SK-N-SH (cell line): ENCODE results near the gene CLK2.
"Not testable (repeated sequence)": the region's sequence is repeated elsewhere in the genome, so short reads cannot be mapped to it uniquely, and the experiment has no call there.

Source experiments
- CHD2 ChIP-seq: fragments of 150-350 bp; IDR thresholded peaks from 2 replicates; pipeline ENCODE4 v1.6.1; 2018; ENCODE audit warnings: low read length; ENCODE audit not compliant: partially characterized antibody
- CTCF ChIP-seq: fragments of 200-600 bp; sonication (generic); IDR thresholded peaks from 2 replicates; pipeline ENCODE4 v1.6.1; 2017; ENCODE audit warnings: antibody characterized with exemption, mild to moderate bottlenecking, moderate library complexity
- EZH2phosphoT487 ChIP-seq: fragments of 200-600 bp; sonication (generic); IDR thresholded peaks from 2 replicates; pipeline ENCODE4 v1.6.1; 2017; ENCODE audit warnings: low read depth, mixed run types, mild to moderate bottlenecking, antibody characterized with exemption, moderate library complexity, borderline replicate concordance
- FOXM1 ChIP-seq: IDR thresholded peaks from 2 replicates; pipeline ENCODE4 v1.4.0; 2012; ENCODE audit warnings: low read depth, mild to moderate bottlenecking
- JUND ChIP-seq: IDR thresholded peaks from 2 replicates; pipeline ENCODE4 v1.4.0; 2012
- MAX ChIP-seq: IDR thresholded peaks from 2 replicates; pipeline ENCODE4 v1.4.0; 2012; ENCODE audit warnings: low read depth
- MEF2A ChIP-seq: IDR thresholded peaks from 2 replicates; pipeline ENCODE4 v1.4.0; 2012; ENCODE audit warnings: low read depth, borderline replicate concordance
- MXI1 ChIP-seq: IDR thresholded peaks from 2 replicates; pipeline ENCODE4 v1.6.1; 2012; ENCODE audit warnings: mild to moderate bottlenecking, low read depth, low read length, improper control_type of control experiment
- NFIC ChIP-seq: IDR thresholded peaks from 2 replicates; pipeline ENCODE4 v1.4.0; 2012; ENCODE audit warnings: borderline replicate concordance
- RAD21 ChIP-seq: IDR thresholded peaks from 2 replicates; pipeline ENCODE4 v1.6.1; 2012; ENCODE audit warnings: mild to moderate bottlenecking, low read length
- RXRA ChIP-seq: IDR thresholded peaks from 2 replicates; pipeline ENCODE4 v1.4.0; 2012; ENCODE audit warnings: low read depth, mild to moderate bottlenecking, borderline replicate concordance
- TAF1 ChIP-seq: IDR thresholded peaks from 2 replicates; pipeline ENCODE4 v1.6.1; 2012; ENCODE audit warnings: low read depth, mild to moderate bottlenecking, low read length, moderate library complexity, borderline replicate concordance
- TCF12 ChIP-seq: IDR thresholded peaks from 2 replicates; pipeline ENCODE4 v1.4.0; 2012

- not testable (repeated sequence) for TF ChIP-seq CTCF, RAD21, TAF1, FOXM1, MEF2A, RXRA, JUND, MXI1, MAX, EZH2phosphoT487, CHD2, NFIC, TCF12
These were observed 52.9 kb downstream of the CLK2 start for GRCh38 chr1:155220211-155220965.
